Endothelial cell of umbilical vein (primary cell): Measurements from ENCODE around the gene THTPA.

Source experiments
- CTCF ChIP-seq, 2 donors: IDR thresholded peaks; 1 replicate in 1 of 2; 2 replicates in 1 of 2; pipeline ENCODE4 v1.5.1; 2011; ENCODE audit warnings: low read length in 2 of 2, mild to moderate bottlenecking in 2 of 2, moderate library complexity in 2 of 2, control low read depth in 1 of 2, inconsistent platforms in 1 of 2, low read depth in 1 of 2; ENCODE audit not compliant: insufficient read depth in 1 of 2; ENCODE audit errors: extremely low read depth in 1 of 2
- EZH2 ChIP-seq: IDR thresholded peaks from 2 replicates; pipeline ENCODE4 v1.6.1; 2012; ENCODE audit warnings: borderline replicate concordance, low read depth, mild to moderate bottlenecking, moderate library complexity, low read length, inconsistent platforms; ENCODE audit not compliant: severe bottlenecking
- FOS ChIP-seq: IDR thresholded peaks from 2 replicates; pipeline ENCODE4 v1.6.1; 2011; ENCODE audit warnings: mild to moderate bottlenecking, low read length, moderate library complexity, borderline replicate concordance; ENCODE audit not compliant: insufficient read depth
- MYC ChIP-seq: IDR thresholded peaks from one replicate; pipeline ENCODE4 v1.6.1; 2011; ENCODE audit warnings: mild to moderate bottlenecking, low read depth, low read length
- POLR2A ChIP-seq: IDR thresholded peaks from 2 replicates; pipeline ENCODE4 v1.6.1; 2012; ENCODE audit warnings: low read depth, mild to moderate bottlenecking, control low read depth, low read length
- POLR2AphosphoS5 ChIP-seq: IDR thresholded peaks from 2 replicates; pipeline ENCODE4 v1.6.1; 2012; ENCODE audit warnings: low read depth, mild to moderate bottlenecking, control low read depth, low read length, moderate library complexity; ENCODE audit not compliant: insufficient read depth

GRCh38 chr14:23568600-23569331, 12.7 kb downstream of the THTPA start:
- no peak for TF ChIP-seq POLR2AphosphoS5
- TF ChIP-seq CTCF (IDR thresholded peaks at IDR 0.05; ENCODE audit: extremely low read depth in 1 of 2, insufficient read depth in 1 of 2, low read depth in 1 of 2, low read length in 2 of 2): peak; percentile 32 to 53
- no peak for TF ChIP-seq POLR2A
- no peak for TF ChIP-seq EZH2
- TF ChIP-seq FOS: no peak
- TF ChIP-seq MYC: no peak
